Coronary artery (tissue), 2 donors: Measurements from ENCODE around the gene DPP9.

Experiments used
- DNase-seq: peaks from one replicate; pipeline ENCODE4 v3.0.0-alpha.2; 2017; ENCODE audit warnings: low spot score
- H3K27ac ChIP-seq, 2 donors: fragments of 200-600 bp; sonication (generic); one replicate each; pipeline ENCODE4 v1.5.1; 2016 to 2019
- H3K4me3 ChIP-seq: fragments of 200-600 bp; sonication (generic); 2 replicates; pipeline ENCODE4 v1.5.1; 2016; ENCODE audit warnings: mild to moderate bottlenecking, moderate library complexity
- TF ChIP-seq, protein P1 (sequence below): fragments of 200-600 bp; sonication (generic); IDR thresholded peaks from one replicate; pipeline ENCODE4 v1.5.1; 2019; ENCODE audit warnings: antibody characterized with exemption

Gene DPP9

DNA sequence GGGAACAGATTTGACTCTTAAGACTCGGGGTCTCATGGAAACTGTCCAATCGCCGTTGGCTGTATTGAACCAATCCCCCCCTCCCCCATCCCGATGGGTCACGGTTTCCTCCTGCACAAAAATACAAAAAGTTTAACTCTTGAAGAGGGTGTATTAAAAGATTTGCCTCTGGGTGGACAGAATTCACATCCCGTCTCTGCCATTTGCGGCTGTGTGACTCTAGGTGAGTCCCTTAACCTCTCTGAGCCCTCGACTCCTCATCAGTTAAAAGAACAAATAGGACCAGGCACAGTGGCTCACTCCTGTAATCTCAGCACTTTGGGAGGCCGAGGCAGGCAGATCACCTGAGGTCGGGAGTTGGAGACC is 36.6 kb upstream of the DPP9 start:
- DNase-seq = no peak
- Histone ChIP-seq H3K4me3 (peak overlapping the region; percentile 69), H3K27ac (no peak overlapping the region)
- TF ChIP-seq, protein P1, sequence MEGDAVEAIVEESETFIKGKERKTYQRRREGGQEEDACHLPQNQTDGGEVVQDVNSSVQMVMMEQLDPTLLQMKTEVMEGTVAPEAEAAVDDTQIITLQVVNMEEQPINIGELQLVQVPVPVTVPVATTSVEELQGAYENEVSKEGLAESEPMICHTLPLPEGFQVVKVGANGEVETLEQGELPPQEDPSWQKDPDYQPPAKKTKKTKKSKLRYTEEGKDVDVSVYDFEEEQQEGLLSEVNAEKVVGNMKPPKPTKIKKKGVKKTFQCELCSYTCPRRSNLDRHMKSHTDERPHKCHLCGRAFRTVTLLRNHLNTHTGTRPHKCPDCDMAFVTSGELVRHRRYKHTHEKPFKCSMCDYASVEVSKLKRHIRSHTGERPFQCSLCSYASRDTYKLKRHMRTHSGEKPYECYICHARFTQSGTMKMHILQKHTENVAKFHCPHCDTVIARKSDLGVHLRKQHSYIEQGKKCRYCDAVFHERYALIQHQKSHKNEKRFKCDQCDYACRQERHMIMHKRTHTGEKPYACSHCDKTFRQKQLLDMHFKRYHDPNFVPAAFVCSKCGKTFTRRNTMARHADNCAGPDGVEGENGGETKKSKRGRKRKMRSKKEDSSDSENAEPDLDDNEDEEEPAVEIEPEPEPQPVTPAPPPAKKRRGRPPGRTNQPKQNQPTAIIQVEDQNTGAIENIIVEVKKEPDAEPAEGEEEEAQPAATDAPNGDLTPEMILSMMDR = no peak

DNA sequence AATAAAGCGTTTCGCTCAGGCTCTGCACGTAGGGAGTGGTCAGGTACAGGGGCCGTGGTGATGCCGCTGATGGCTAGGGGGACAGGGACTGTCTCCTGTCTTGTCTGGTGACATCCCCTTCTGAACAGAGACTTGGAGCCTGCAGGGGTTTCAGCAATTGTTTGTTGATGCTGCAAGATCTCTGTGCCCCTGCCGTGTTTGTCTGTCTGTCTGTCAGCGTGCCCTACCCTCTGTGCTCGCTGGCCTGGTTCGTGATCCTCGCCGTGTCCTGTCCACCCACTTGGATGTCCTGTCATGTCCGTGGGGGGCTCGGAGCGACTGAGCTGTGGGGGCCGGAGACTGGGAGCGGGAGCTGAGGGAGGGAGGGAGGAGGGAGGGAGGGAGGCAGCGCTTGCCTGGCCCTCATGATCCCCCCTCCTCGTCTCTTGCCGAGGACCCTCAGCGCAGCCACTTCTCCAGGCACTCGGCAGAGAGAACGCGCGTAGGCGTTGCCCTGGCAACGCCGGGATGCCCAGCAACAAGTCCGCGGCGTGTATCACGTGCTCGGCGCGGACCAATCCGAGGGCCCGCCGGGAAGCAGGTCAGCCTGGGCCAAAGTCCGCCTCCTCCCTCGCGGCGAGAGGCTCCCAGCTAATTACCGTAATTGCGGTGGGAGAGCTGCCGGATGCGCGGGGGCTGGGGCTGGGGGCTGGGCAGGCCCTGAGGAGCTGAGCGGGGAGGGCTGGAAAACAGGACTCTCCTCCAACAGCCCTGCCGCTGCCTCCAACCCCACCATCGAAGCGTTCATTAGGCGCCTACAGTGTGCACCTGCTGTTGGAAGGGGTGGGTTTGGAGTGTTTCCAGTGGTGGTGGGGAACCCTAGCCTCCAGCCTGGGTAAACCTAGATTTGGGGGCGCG is 36.0 kb upstream of the DPP9 start:
- Histone ChIP-seq H3K4me3 (peak overlapping the region; percentile 69), H3K27ac (no peak overlapping the region)
- peak; percentile 78 for DNase-seq
- TF ChIP-seq, protein P1 = no peak

DNA sequence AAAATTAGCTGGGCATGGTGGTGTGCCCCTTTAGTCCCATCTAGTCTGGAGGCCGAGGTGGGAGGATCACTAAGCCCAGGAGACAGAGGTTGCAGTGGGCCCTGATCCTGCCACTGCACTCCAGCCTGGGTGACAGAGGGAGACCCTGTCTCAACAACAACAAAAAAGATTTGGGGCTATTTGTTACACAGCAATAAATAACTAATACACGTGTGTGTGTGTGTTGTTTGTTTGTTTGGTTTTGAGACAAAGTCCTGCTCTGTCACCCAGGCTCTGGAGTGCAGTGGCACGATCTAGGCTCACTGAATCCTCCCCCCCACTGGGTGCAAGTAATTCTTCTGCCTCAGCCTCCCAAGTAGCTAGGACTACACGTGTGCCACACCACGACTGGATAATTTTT is 35.0 kb upstream of the DPP9 start:
- TF ChIP-seq, protein P1 = no peak
- H3K27ac ChIP-seq = no peak overlapping the region
- no peak for DNase-seq
- H3K4me3 ChIP-seq = no peak overlapping the region

DNA sequence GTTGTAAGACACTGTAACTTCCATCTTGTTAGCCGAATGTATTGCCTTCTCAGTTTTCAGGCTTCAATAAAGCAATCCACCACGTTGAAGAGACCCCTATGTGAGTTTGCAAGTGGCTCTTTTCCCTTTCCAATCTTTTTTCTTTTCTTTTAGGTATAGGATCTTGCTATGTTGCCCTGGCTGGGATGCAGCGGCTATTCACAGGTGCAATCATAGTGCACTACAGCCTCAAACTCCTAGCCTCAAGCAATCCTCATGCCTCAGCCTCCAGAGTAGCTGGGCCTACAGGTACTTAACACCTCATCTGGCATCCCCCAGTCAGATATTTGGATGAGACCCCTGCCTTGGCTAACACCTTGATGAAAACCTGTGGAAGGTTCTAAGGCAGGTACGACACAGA is 34.4 kb upstream of the DPP9 start:
- Histone ChIP-seq H3K27ac (no peak overlapping the region), H3K4me3 (no peak overlapping the region)
- TF ChIP-seq, protein P1 = no peak
- DNase-seq = no peak

DNA sequence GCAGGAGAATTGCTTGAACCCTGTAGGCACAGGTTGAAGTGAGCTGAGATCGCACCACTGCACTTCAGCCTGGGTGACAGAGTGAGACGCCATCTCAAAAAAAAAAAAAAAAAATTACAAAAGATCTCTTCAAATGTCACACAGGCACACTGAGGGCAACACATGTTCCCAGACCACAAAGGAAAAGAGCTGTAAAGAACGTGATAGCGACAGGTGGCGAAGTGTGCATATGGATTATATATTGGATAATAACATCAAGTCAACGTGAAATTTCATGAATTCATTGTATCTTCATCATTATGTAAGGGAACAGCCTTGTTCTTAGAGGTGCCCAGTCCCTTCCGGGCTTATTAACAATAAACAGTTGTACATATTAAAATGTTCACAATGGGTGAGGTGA is 31.8 kb upstream of the DPP9 start:
- no peak for DNase-seq
- H3K27ac ChIP-seq = no peak overlapping the region

DNA sequence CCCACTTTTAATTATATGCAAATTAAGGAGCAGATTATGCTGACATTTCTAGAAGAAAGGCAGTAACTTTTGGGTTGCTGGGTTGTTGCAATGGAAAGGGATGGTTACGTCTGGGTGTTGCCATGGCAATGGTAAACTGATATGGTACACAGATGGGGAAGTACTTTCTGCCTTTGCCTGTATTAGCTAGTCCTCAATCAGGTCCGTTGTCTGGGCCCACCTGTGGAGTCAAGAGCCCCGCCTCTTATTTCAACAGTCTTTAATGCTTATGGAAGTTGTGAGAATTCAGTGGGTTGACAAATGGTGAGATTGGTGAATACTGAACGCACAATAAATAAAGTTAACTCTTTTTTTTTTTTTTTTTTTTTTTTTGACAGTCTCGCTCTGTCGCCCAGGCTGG is 30.6 kb upstream of the DPP9 start:
- TF ChIP-seq, protein P1 = no peak
- Histone ChIP-seq H3K27ac (no peak overlapping the region), H3K4me3 (no peak overlapping the region)
- DNase-seq = no peak

More for the DNA sequence above, 31.8 kb upstream of the DPP9 start:
- TF ChIP-seq, protein P1 = no peak
- no peak overlapping the region for H3K4me3 ChIP-seq
